Upper lobe of left lung (tissue), 6 donors: ENCODE results near the gene PATL2. TPM values are rescaled to one million over a fixed set of nuclear protein-coding genes. Genes with fewer than 3 reads are reported as not detected.
A peak's percentile ranks its signal among the peaks of the same experiment; 100 is the strongest.

Source experiments
- ATAC-seq, 2 donors: fragments of 200-7000 bp; cut with Tn5 transposase; one replicate each; pipeline ENCODE4 v1.9.1; 2022; ENCODE audit warnings: mild to moderate bottlenecking in 2 of 2, moderate library complexity in 2 of 2; ENCODE audit not compliant: low FRiP score in 2 of 2
- DNase-seq, 2 donors: peaks; one replicate each; pipeline ENCODE4 v3.0.0-alpha.2; 2019 to 2020
- H3K27ac ChIP-seq, 4 donors: fragments of 200-600 bp; sonication (generic); one replicate each; pipeline ENCODE4 v1.5.1; 2016 to 2019
- H3K27me3 ChIP-seq, 4 donors: fragments of 200-600 bp; sonication (generic); one replicate each; pipeline ENCODE4 v1.5.1; 2017 to 2019
- H3K36me3 ChIP-seq, 4 donors: fragments of 200-600 bp; sonication (generic); one replicate each; pipeline ENCODE4 v1.5.1; 2016 to 2019
- H3K4me1 ChIP-seq, 4 donors: fragments of 200-600 bp; sonication (generic); one replicate each; pipeline ENCODE4 v1.5.1; 2018 to 2019
- H3K4me3 ChIP-seq, 4 donors: fragments of 200-600 bp; sonication (generic); one replicate each; pipeline ENCODE4 v1.5.1; 2017 to 2019; ENCODE audit warnings: mild to moderate bottlenecking in 2 of 4, moderate library complexity in 1 of 4
- H3K9me3 ChIP-seq, 4 donors: fragments of 200-600 bp; sonication (generic); one replicate each; pipeline ENCODE4 v1.5.1; 2018 to 2019
- CTCF ChIP-seq, 6 experiments: fragments of 450-650 bp in 4 of 6; fragments of 200-600 bp in 2 of 6; sonication (generic) in 2 of 6; IDR thresholded peaks; one replicate each; pipeline ENCODE4 v1.5.1; 2016 to 2019; ENCODE audit warnings: antibody characterized with exemption in 6 of 6
- EP300 ChIP-seq, 4 donors: sonication (generic); formaldehyde crosslinking; IDR thresholded peaks; one replicate each; pipeline ENCODE4 v1.5.1; 2017; ENCODE audit warnings: antibody characterized with exemption in 4 of 4, control low read depth in 2 of 4
- POLR2A ChIP-seq, 4 donors: fragments of 450-650 bp; IDR thresholded peaks; one replicate each; pipeline ENCODE4 v1.5.1; 2016 to 2017; ENCODE audit warnings: antibody characterized with exemption in 4 of 4, mild to moderate bottlenecking in 2 of 4
- POLR2AphosphoS5 ChIP-seq, 2 donors: sonication (generic); formaldehyde crosslinking; IDR thresholded peaks; one replicate each; pipeline ENCODE4 v1.5.1; 2017; ENCODE audit warnings: antibody characterized with exemption in 2 of 2
- WGBS, 2 donors: methylation state at CpG; one replicate each; pipeline ENCODE4 v1.1.5; 2017 to 2018; 5-methylcytosine and 5-hydroxymethylcytosine counted together
- total RNA-seq, 6 donors: library from RNA; depleted of rRNA in 4 of 6; stranded (reverse); fragments of >200 nt in 4 of 6; gene quantifications; one replicate each; pipeline versions ENCODE4 v1.1.0 to v1.2.1, GENCODE V29; 2016 to 2021
- donor health status: DM: no; HTN: no; CAD: no; lungs with moderate emphysema.
- donor health status: DM: no; HTN: yes; CAD: no; lungs with severe emphysema.

Gene PATL2
- total RNA-seq, 6 donors from 2014 or later = 2.6 to 30.4 (median 7.8) TPM

GRCh38 chr15:44663410-44664308, 47.5 kb downstream of the PATL2 start, which contains the start of gene SPG11:
TSS of gene SPG11 (minus strand) at chr15:44663662. CDS start at chr15:44663647, 15 bp downstream.
- peak within 1 kb of the TSS; percentile 96 to 100 (median 100) for H3K27ac ChIP-seq
- peak; percentile 96 to 99 for DNase-seq
- H3K9me3 ChIP-seq = no peaks in the 10 kb centered on the region
- ATAC-seq = peak; percentile 98 to 99
- peaks cover 15 to 20% (median 16%) of the 10 kb centered on the region in 4 donors for H3K4me1 ChIP-seq
- WGBS, 2 donors = 11 to 26% methylated on average over 13 to 39 of the region's 53 CpGs
- H3K36me3 ChIP-seq = peaks cover 3 to 13% (median 8%) of the 10 kb centered on the region in 4 donors
- peak within 1 kb of the TSS; percentile 84 to 98 (median 91) for H3K4me3 ChIP-seq
- TF ChIP-seq EP300 (IDR thresholded peaks at IDR 0.05) (peak in 1 of 4 donors; percentile 78), POLR2AphosphoS5 (IDR thresholded peaks at IDR 0.05) (peak; percentile 98 to 99), POLR2A (IDR thresholded peaks at IDR 0.05) (peak; percentile 90 to 99 (median 94)), CTCF (IDR thresholded peaks at IDR 0.05) (peak; percentile 87 to 100 (median 99))
- no peaks in the 10 kb centered on the region for H3K27me3 ChIP-seq

- Histone ChIP-seq H3K4me3 (peak overlapping the region; percentile 84 to 98 (median 91)), H3K27ac (peak overlapping the region; percentile 96 to 100 (median 100)), H3K9me3 (no peaks in the 10 kb centered on the region), H3K27me3 (no peaks in the 10 kb centered on the region), H3K4me1 (peaks cover 15 to 20% (median 16%) of the 10 kb centered on the region in 4 donors), H3K36me3 (peaks cover 3 to 22% (median 11%) of the 10 kb centered on the region in 4 donors)
- DNase-seq (peak; percentile 36 to 85), ATAC-seq (peak; percentile 81 to 84)
- whole genome bisulfite sequencing, 2 donors = 6 to 10% methylated on average over 22 to 34 of the region's 34 CpGs
- TF ChIP-seq POLR2A (IDR thresholded peaks at IDR 0.05) = peak in 1 of 4 donors; percentile 44
- peak in 1 of 4 donors; percentile 4 for TF ChIP-seq EP300 (IDR thresholded peaks at IDR 0.05)
- peak in 1 of 2 donors; percentile 7 for TF ChIP-seq POLR2AphosphoS5 (IDR thresholded peaks at IDR 0.05)
- no peak for TF ChIP-seq CTCF (IDR thresholded peaks at IDR 0.05)
Measured at GRCh38 chr15:44662478-44663409, 48.4 kb downstream of the PATL2 start.

- Histone ChIP-seq H3K36me3 (peaks cover 7 to 34% (median 15%) of the 10 kb centered on the region in 4 donors), H3K9me3 (no peaks in the 10 kb centered on the region), H3K27me3 (no peaks in the 10 kb centered on the region), H3K4me3 (peak overlapping the region in 1 of 4 donors; percentile 96), H3K27ac (peak overlapping the region; percentile 96 to 100 (median 100)), H3K4me1 (peaks cover 15 to 20% (median 16%) of the 10 kb centered on the region in 4 donors)
- DNase-seq (no peak), ATAC-seq (no peak)
- TF ChIP-seq CTCF (IDR thresholded peaks at IDR 0.05) = no peak
- TF ChIP-seq EP300 (IDR thresholded peaks at IDR 0.05) = no peak
- no peak for TF ChIP-seq POLR2AphosphoS5 (IDR thresholded peaks at IDR 0.05)
- no peak for TF ChIP-seq POLR2A (IDR thresholded peaks at IDR 0.05)
Measured at GRCh38 chr15:44661576-44661975, 49.5 kb downstream of the PATL2 start.

- Histone ChIP-seq H3K4me1 (peaks cover 11 to 17% (median 14%) of the 10 kb centered on the region in 4 donors), H3K4me3 (no peak overlapping the region), H3K9me3 (no peaks in the 10 kb centered on the region), H3K36me3 (peaks cover 10 to 59% (median 25%) of the 10 kb centered on the region in 4 donors), H3K27ac (no peak overlapping the region), H3K27me3 (no peaks in the 10 kb centered on the region)
- ATAC-seq (no peak), DNase-seq (no peak)
- WGBS, 2 donors = 79 to 91% methylated on average over 3 of the region's 3 CpGs
- no peak for TF ChIP-seq EP300 (IDR thresholded peaks at IDR 0.05)
- no peak for TF ChIP-seq POLR2AphosphoS5 (IDR thresholded peaks at IDR 0.05)
- no peak for TF ChIP-seq POLR2A (IDR thresholded peaks at IDR 0.05)
- no peak for TF ChIP-seq CTCF (IDR thresholded peaks at IDR 0.05)
Measured at GRCh38 chr15:44659056-44659455, 52.1 kb downstream of the PATL2 start.
